ENCODE results near the gene ILKAP.
A peak's percentile ranks its signal among the peaks of the same experiment; 100 is the strongest.

Gene ILKAP

GRCh38 chr2:238233625-238234024 lies 30.1 kb upstream of the ILKAP start:
- H3K4me3 ChIP-seq (ENCODE audit: low read depth, low read length): peak overlapping the region; percentile 7
- peak; percentile 93 for DNase-seq (ENCODE audit: low read depth)
- TF ChIP-seq POLR2A (IDR thresholded peaks at IDR 0.05; ENCODE audit: extremely low read depth, insufficient read length) (no peak), MAX (IDR thresholded peaks at IDR 0.05; ENCODE audit: low read depth, low read length) (peak; percentile 79), CTCF (IDR thresholded peaks at IDR 0.05; ENCODE audit: low read depth, low read length) (no peak), MYC (IDR thresholded peaks at IDR 0.05; ENCODE audit: low read depth, low read length) (peak; percentile 51; the same call in 1 of the 2 replicates)

GRCh38 chr2:238231809-238232208 lies 28.3 kb upstream of the ILKAP start:
- no peak for DNase-seq (ENCODE audit: low read depth)
- H3K4me3 ChIP-seq (ENCODE audit: low read depth, low read length): peak overlapping the region; percentile 80
- TF ChIP-seq CTCF (IDR thresholded peaks at IDR 0.05; ENCODE audit: low read depth, low read length) (no peak), POLR2A (IDR thresholded peaks at IDR 0.05; ENCODE audit: extremely low read depth, insufficient read length) (no peak), MYC (IDR thresholded peaks at IDR 0.05; ENCODE audit: low read depth, low read length) (no peak), MAX (IDR thresholded peaks at IDR 0.05; ENCODE audit: low read depth, low read length) (no peak)

GRCh38 chr2:238231251-238231793 lies 27.8 kb upstream of the ILKAP start:
- peak overlapping the region; percentile 80 for H3K4me3 ChIP-seq (ENCODE audit: low read depth, low read length)
- peak; percentile 94 for DNase-seq (ENCODE audit: low read depth)
- TF ChIP-seq POLR2A (IDR thresholded peaks at IDR 0.05; ENCODE audit: extremely low read depth, insufficient read length) (peak; percentile 84), MAX (IDR thresholded peaks at IDR 0.05; ENCODE audit: low read depth, low read length) (peak; percentile 96), CTCF (IDR thresholded peaks at IDR 0.05; ENCODE audit: low read depth, low read length) (no peak), MYC (IDR thresholded peaks at IDR 0.05; ENCODE audit: low read depth, low read length) (peak; percentile 98)

GRCh38 chr2:238230699-238231098 lies 27.2 kb upstream of the ILKAP start:
- DNase-seq (ENCODE audit: low read depth): no peak
- peak overlapping the region; percentile 80 for H3K4me3 ChIP-seq (ENCODE audit: low read depth, low read length)
- TF ChIP-seq MAX (IDR thresholded peaks at IDR 0.05; ENCODE audit: low read depth, low read length): no peak
- TF ChIP-seq POLR2A (IDR thresholded peaks at IDR 0.05; ENCODE audit: extremely low read depth, insufficient read length): no peak
- TF ChIP-seq MYC (IDR thresholded peaks at IDR 0.05; ENCODE audit: low read depth, low read length): no peak
- no peak for TF ChIP-seq CTCF (IDR thresholded peaks at IDR 0.05; ENCODE audit: low read depth, low read length)

- DNase-seq (ENCODE audit: low read depth): no peak
- TF ChIP-seq MYC (IDR thresholded peaks at IDR 0.05; ENCODE audit: low read depth, low read length) (no peak), POLR2A (IDR thresholded peaks at IDR 0.05; ENCODE audit: extremely low read depth, insufficient read length) (no peak), MAX (IDR thresholded peaks at IDR 0.05; ENCODE audit: low read depth, low read length) (no peak), CTCF (IDR thresholded peaks at IDR 0.05; ENCODE audit: low read depth, low read length) (no peak)
Observed at GRCh38 chr2:238228700-238229099, 25.2 kb upstream of the ILKAP start.

More at GRCh38 chr2:238228700-238229099, 25.2 kb upstream of the ILKAP start:
- H3K4me3 ChIP-seq (ENCODE audit: low read depth, low read length): no peak overlapping the region

Data from NB4 (cell line).